ENCODE results near the gene NALCN.
A peak's percentile ranks its signal among the peaks of the same experiment; 100 is the strongest.
"Not testable (repeated sequence)": the region's sequence is repeated elsewhere in the genome, so short reads cannot be mapped to it uniquely, and the experiment has no call there.

NALCN gene

GRCh38 chr13:101325423-101325822 is 90.9 kb downstream of the NALCN start:
- no peak overlapping the region for H3K4me3 ChIP-seq (ENCODE audit: insufficient read depth in 1 of 2, low read depth in 1 of 2, low read length in 2 of 2)
- H3K27me3 ChIP-seq (ENCODE audit: control insufficient read depth in 1 of 2, insufficient read depth in 1 of 2, low read length in 2 of 2), result no peaks in the 10 kb centered on the region
- H4K8ac ChIP-seq (ENCODE audit: low read length), result peak overlapping the region; percentile 27
- no peaks in the 10 kb centered on the region for H3K4me1 ChIP-seq (ENCODE audit: control insufficient read depth, insufficient read depth, low read depth, low read length)
- DNase-seq, result no peak
- no peak overlapping the region for H2AFZ ChIP-seq (ENCODE audit: low read depth, low read length)
- peak overlapping the region; percentile 38 to 42 for H2BK12ac ChIP-seq (ENCODE audit: low read length in 2 of 2)
- peak overlapping the region in 1 of 2 experiments; percentile 52 for H3K18ac ChIP-seq (ENCODE audit: low read depth in 1 of 2, low read length in 2 of 2)
- H3K79me1 ChIP-seq (replicated peaks; ENCODE audit: low read length, poor library complexity, severe bottlenecking), result no peaks in the 10 kb centered on the region
- H2BK15ac ChIP-seq (ENCODE audit: low read depth, poor library complexity, severe bottlenecking), result no peak overlapping the region
- H4K91ac ChIP-seq (ENCODE audit: low read length), result peak overlapping the region; percentile 28
- WGBS, result 59% methylated on average over 3 of the region's 3 CpGs
- H3K4ac ChIP-seq (ENCODE audit: low read depth in 1 of 2, low read length in 2 of 2), result no peak overlapping the region
- H2AK5ac ChIP-seq (ENCODE audit: low read length, severe bottlenecking), result no peak overlapping the region
- H3K4me2 ChIP-seq (ENCODE audit: low read length, poor library complexity, severe bottlenecking), result no peak overlapping the region
- no peak overlapping the region for H3K9ac ChIP-seq (ENCODE audit: low read length)
- H3K9me3 ChIP-seq (ENCODE audit: control insufficient read depth, low read length), result no peaks in the 10 kb centered on the region
- H3K14ac ChIP-seq (ENCODE audit: low read length in 2 of 2), result no peak overlapping the region
- H2BK5ac ChIP-seq (ENCODE audit: low read depth, low read length, poor library complexity, severe bottlenecking), result no peak overlapping the region
- H3K36me3 ChIP-seq (ENCODE audit: control insufficient read depth in 1 of 2, insufficient read depth in 2 of 2, low read depth in 1 of 2, low read length in 2 of 2), result no peaks in the 10 kb centered on the region
- no peak overlapping the region for H3K23ac ChIP-seq (ENCODE audit: low read length in 2 of 2)
- no peak overlapping the region for H3K27ac ChIP-seq (ENCODE audit: low read length, poor library complexity, severe bottlenecking)
- H2BK120ac ChIP-seq (ENCODE audit: low read depth, low read length), result no peak overlapping the region

DNA sequence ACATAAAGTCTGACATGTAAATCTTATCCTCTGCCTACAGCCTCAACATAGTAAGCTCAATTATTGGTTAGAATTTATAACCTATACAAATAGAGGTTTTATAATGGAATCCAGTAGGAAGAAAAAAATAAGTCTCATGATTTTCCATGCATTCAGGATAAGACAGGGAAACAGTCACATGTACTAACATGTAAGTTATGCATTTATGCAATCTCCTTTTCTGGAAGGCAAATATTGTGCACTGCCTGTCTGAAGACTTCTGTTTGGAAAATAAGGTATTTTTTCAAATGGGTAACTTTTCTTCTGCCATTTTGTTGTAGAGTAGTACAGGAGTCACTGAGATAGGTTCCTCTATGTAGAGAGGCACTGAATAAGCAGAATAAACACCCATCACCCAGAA is 92.7 kb downstream of the NALCN start:
- Histone ChIP-seq H2BK12ac (ENCODE audit: low read length in 2 of 2) (no peak overlapping the region), H3K4ac (ENCODE audit: low read depth in 1 of 2, low read length in 2 of 2) (no peak overlapping the region), H3K4me2 (ENCODE audit: low read length, poor library complexity, severe bottlenecking) (no peak overlapping the region), H3K23ac (ENCODE audit: low read length in 2 of 2) (no peak overlapping the region), H2BK120ac (ENCODE audit: low read depth, low read length) (no peak overlapping the region), H4K91ac (ENCODE audit: low read length) (no peak overlapping the region), H3K4me1 (ENCODE audit: control insufficient read depth, insufficient read depth, low read depth, low read length) (no peaks in the 10 kb centered on the region), H3K9ac (ENCODE audit: low read length) (no peak overlapping the region), H2BK15ac (ENCODE audit: low read depth, poor library complexity, severe bottlenecking) (no peak overlapping the region), H3K27ac (ENCODE audit: low read length, poor library complexity, severe bottlenecking) (no peak overlapping the region), H3K14ac (ENCODE audit: low read length in 2 of 2) (no peak overlapping the region), H2BK5ac (ENCODE audit: low read depth, low read length, poor library complexity, severe bottlenecking) (no peak overlapping the region), H3K27me3 (ENCODE audit: control insufficient read depth in 1 of 2, insufficient read depth in 1 of 2, low read length in 2 of 2) (no peaks in the 10 kb centered on the region), H3K36me3 (ENCODE audit: control insufficient read depth in 1 of 2, insufficient read depth in 2 of 2, low read depth in 1 of 2, low read length in 2 of 2) (no peaks in the 10 kb centered on the region), H2AFZ (ENCODE audit: low read depth, low read length) (no peak overlapping the region), H3K9me3 (ENCODE audit: control insufficient read depth, low read length) (no peaks in the 10 kb centered on the region), H4K8ac (ENCODE audit: low read length) (no peak overlapping the region), H3K79me1 (replicated peaks; ENCODE audit: low read length, poor library complexity, severe bottlenecking) (no peaks in the 10 kb centered on the region), H2AK5ac (ENCODE audit: low read length, severe bottlenecking) (no peak overlapping the region), H3K4me3 (ENCODE audit: insufficient read depth in 1 of 2, low read depth in 1 of 2, low read length in 2 of 2) (no peak overlapping the region), H3K18ac (ENCODE audit: low read depth in 1 of 2, low read length in 2 of 2) (no peak overlapping the region)
- DNase-seq, result no peak

DNA sequence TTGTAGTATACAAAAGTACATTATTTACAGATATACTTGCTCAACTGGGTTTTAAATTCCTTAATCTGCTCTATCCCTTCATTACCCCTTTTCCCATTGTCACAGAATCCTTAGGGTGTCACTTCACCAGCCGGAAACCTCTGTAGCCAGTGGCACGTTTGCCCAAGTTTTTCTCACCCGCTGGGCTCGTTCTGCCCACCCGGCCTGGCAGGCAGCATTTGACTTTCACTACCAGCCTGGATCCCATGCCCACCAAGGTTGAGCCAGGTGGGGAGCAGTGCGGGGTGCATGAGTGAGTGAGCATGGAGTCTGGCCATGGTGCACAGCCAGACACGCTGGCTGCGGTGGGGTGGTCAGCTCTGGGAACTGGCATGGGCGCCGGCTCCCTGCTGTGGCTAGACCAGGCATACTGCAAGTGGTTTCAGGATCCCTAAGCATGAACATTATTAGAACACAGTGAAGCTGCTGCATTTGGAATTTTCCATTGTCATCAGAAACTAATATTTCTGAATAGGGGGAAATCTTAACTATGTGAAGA is 98.3 kb downstream of the NALCN start:
- Histone ChIP-seq H2BK15ac (ENCODE audit: low read depth, poor library complexity, severe bottlenecking) (no peak overlapping the region), H3K14ac (ENCODE audit: low read length in 2 of 2) (peak overlapping the region in 1 of 2 experiments; percentile 65), H3K4me3 (ENCODE audit: insufficient read depth in 1 of 2, low read depth in 1 of 2, low read length in 2 of 2) (no peak overlapping the region), H3K4me2 (ENCODE audit: low read length, poor library complexity, severe bottlenecking) (no peak overlapping the region), H3K27ac (ENCODE audit: low read length, poor library complexity, severe bottlenecking) (no peak overlapping the region), H4K91ac (ENCODE audit: low read length) (peak overlapping the region; percentile 52), H2BK5ac (ENCODE audit: low read depth, low read length, poor library complexity, severe bottlenecking) (no peak overlapping the region), H3K4me1 (ENCODE audit: control insufficient read depth, insufficient read depth, low read depth, low read length) (peaks cover 2% of the 10 kb centered on the region), H4K8ac (ENCODE audit: low read length) (peak overlapping the region; percentile 77), H2AFZ (ENCODE audit: low read depth, low read length) (no peak overlapping the region), H3K36me3 (ENCODE audit: control insufficient read depth in 1 of 2, insufficient read depth in 2 of 2, low read depth in 1 of 2, low read length in 2 of 2) (peaks cover 0 to 2% of the 10 kb centered on the region in 2 experiments), H3K27me3 (ENCODE audit: control insufficient read depth in 1 of 2, insufficient read depth in 1 of 2, low read length in 2 of 2) (no peaks in the 10 kb centered on the region), H3K4ac (ENCODE audit: low read depth in 1 of 2, low read length in 2 of 2) (no peak overlapping the region), H3K18ac (ENCODE audit: low read depth in 1 of 2, low read length in 2 of 2) (peak overlapping the region in 1 of 2 experiments; percentile 48), H2BK120ac (ENCODE audit: low read depth, low read length) (peak overlapping the region; percentile 85), H3K9ac (ENCODE audit: low read length) (no peak overlapping the region), H2AK5ac (ENCODE audit: low read length, severe bottlenecking) (no peak overlapping the region), H2BK12ac (ENCODE audit: low read length in 2 of 2) (peak overlapping the region in 1 of 2 experiments; percentile 31), H3K79me1 (replicated peaks; ENCODE audit: low read length, poor library complexity, severe bottlenecking) (no peaks in the 10 kb centered on the region), H3K9me3 (ENCODE audit: control insufficient read depth, low read length) (no peaks in the 10 kb centered on the region), H3K23ac (ENCODE audit: low read length in 2 of 2) (no peak overlapping the region)
- WGBS, result 85% methylated on average over 10 of the region's 10 CpGs
- no peak for DNase-seq

DNA sequence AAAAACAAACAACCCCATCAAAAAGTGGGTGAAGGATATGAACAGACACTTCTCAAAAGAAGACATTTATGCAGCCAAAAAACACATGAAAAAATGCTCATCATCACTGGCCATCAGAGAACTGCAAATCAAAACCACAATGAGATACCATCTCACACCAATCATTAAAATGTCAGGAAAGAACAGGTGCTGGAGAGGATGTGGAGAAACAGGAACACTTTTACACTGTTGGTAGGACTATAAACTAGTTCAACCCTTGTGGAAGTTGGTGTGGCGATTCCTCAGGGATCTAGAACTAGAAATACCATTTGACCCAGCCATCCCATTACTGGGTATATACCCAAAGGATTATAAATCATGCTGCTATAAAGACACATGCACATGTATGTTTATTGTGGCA is 102.8 kb downstream of the NALCN start:
- H4K8ac ChIP-seq (ENCODE audit: low read length); H3K4me1 ChIP-seq (ENCODE audit: control insufficient read depth, insufficient read depth, low read depth, low read length); H2BK5ac ChIP-seq (ENCODE audit: low read depth, low read length, poor library complexity, severe bottlenecking); H3K9ac ChIP-seq (ENCODE audit: low read length); H3K4me3 ChIP-seq (ENCODE audit: insufficient read depth in 1 of 2, low read depth in 1 of 2, low read length in 2 of 2); H3K4ac ChIP-seq (ENCODE audit: low read depth in 1 of 2, low read length in 2 of 2); H3K79me1 ChIP-seq (replicated peaks; ENCODE audit: low read length, poor library complexity, severe bottlenecking); H2AFZ ChIP-seq (ENCODE audit: low read depth, low read length); H3K23ac ChIP-seq (ENCODE audit: low read length in 2 of 2); H3K36me3 ChIP-seq (ENCODE audit: control insufficient read depth in 1 of 2, insufficient read depth in 2 of 2, low read depth in 1 of 2, low read length in 2 of 2); H3K9me3 ChIP-seq (ENCODE audit: control insufficient read depth, low read length); H3K27me3 ChIP-seq (ENCODE audit: control insufficient read depth in 1 of 2, insufficient read depth in 1 of 2, low read length in 2 of 2); H2AK5ac ChIP-seq (ENCODE audit: low read length, severe bottlenecking); H3K4me2 ChIP-seq (ENCODE audit: low read length, poor library complexity, severe bottlenecking); H3K18ac ChIP-seq (ENCODE audit: low read depth in 1 of 2, low read length in 2 of 2); H2BK15ac ChIP-seq (ENCODE audit: low read depth, poor library complexity, severe bottlenecking); H2BK120ac ChIP-seq (ENCODE audit: low read depth, low read length); H3K14ac ChIP-seq (ENCODE audit: low read length in 2 of 2); H3K27ac ChIP-seq (ENCODE audit: low read length, poor library complexity, severe bottlenecking); H2BK12ac ChIP-seq (ENCODE audit: low read length in 2 of 2); H4K91ac ChIP-seq (ENCODE audit: low read length); DNase-seq: not testable (repeated sequence)
- WGBS, result no CpG with 5 or more reads among the region's 1 CpG

Measured in mesenchymal stem cell (in vitro differentiated cells and primary cell).